HepG2 (cell line): ENCODE data around the gene NUP62. TPM values are rescaled to one million over a fixed set of nuclear protein-coding genes. Genes with fewer than 3 reads are reported as not detected.

Experiments used
- ATAC-seq: fragments of 200-7000 bp; cut with Tn5 transposase; 3 replicates; pipeline ENCODE4 v1.9.1; 2020; ENCODE audit warnings: mild to moderate bottlenecking, moderate library complexity
- BruUV-seq: library from RNA; stranded (reverse); fragments of 400-500 nt; replicated peaks from 2 replicates; lab custom pipeline; 2021; lab: Mats Ljungman, UMichigan
- CTCF ChIA-PET: fragments of 300-600 bp; formaldehyde crosslinking; extraction: SDS; loops from one replicate; lab custom pipeline; 2021; ENCODE audit warnings: low total read pairs, inconsistent platforms, low intra/inter-chr PET ratio; lab: Yijun Ruan, JAX
- POLR2A ChIA-PET: fragments of 350-600 bp; sonication (Branson Sonifier 250); formaldehyde crosslinking; loops from one replicate; lab custom pipeline; 2020; ENCODE audit warnings: antibody characterized with exemption, inconsistent platforms; lab: Yijun Ruan, JAX
- DNase-seq: peaks from one replicate; pipeline ENCODE4 v3.0.0-alpha.2; 2015; ENCODE audit warnings: low spot score
- FAIRE-seq: peaks from 3 replicates; lab custom pipeline; 2011; peaks lifted over from hg19 to GRCh38; lab: Jason Lieb, UNC
- H2AFZ ChIP-seq: one replicate; pipeline ENCODE4 v1.6.1; 2011; ENCODE audit warnings: low read length, inconsistent platforms
- H3K27ac ChIP-seq: fragments of 300-600 bp; 3 replicates; pipeline ENCODE4 v1.8.0; 2011; ENCODE audit warnings: mixed run types, mild to moderate bottlenecking, mixed read lengths, low read length, inconsistent platforms; ENCODE audit not compliant: insufficient read depth; ENCODE audit errors: extremely low read length
- H3K27me3 ChIP-seq, 2 experiments: fragments of 200-600 bp in 1 of 2; 2 replicates in 1 of 2; 3 replicates in 1 of 2; pipeline versions ENCODE4 v1.6.0 to v1.8.0; 2011; ENCODE audit warnings: low read length in 2 of 2, mild to moderate bottlenecking in 2 of 2, moderate library complexity in 2 of 2, inconsistent platforms in 1 of 2; ENCODE audit not compliant: insufficient read depth in 2 of 2, control insufficient read depth in 1 of 2
- H3K36me3 ChIP-seq, 2 experiments: fragments of 200-600 bp in 1 of 2; replicated peaks in 1 of 2; 2 replicates in 1 of 2; 3 replicates in 1 of 2; pipeline versions ENCODE4 v1.5.1 to v1.8.0; 2011; ENCODE audit warnings: low read length in 2 of 2, inconsistent platforms in 1 of 2; ENCODE audit not compliant: insufficient read depth in 2 of 2, control insufficient read depth in 1 of 2
- H3K4me1 ChIP-seq: 2 replicates; pipeline ENCODE4 v1.5.1; 2012; ENCODE audit warnings: low read length, inconsistent platforms; ENCODE audit not compliant: insufficient read depth
- H3K4me2 ChIP-seq: 2 replicates; pipeline ENCODE4 v1.6.0; 2011; ENCODE audit warnings: low read depth, low read length, inconsistent platforms
- H3K4me3 ChIP-seq, 3 experiments: fragments of 200-600 bp in 1 of 3; sonication (generic), shearing (Covaris generic) in 1 of 3; replicated peaks in 1 of 3; 2 replicates each; pipeline ENCODE4 v1.5.1; 2011 to 2016; ENCODE audit warnings: low read length in 3 of 3, inconsistent platforms in 2 of 3, low read depth in 2 of 3, mild to moderate bottlenecking in 2 of 3, control low read depth in 1 of 3, mixed read lengths in 1 of 3; ENCODE audit not compliant: insufficient read depth in 1 of 3
- H3K79me2 ChIP-seq: one replicate; pipeline ENCODE4 v1.6.1; 2011; ENCODE audit warnings: low read length, inconsistent platforms; ENCODE audit not compliant: insufficient read depth
- H3K9ac ChIP-seq: 2 replicates; pipeline ENCODE4 v1.6.0; 2011; ENCODE audit warnings: mild to moderate bottlenecking, low read depth, low read length, inconsistent platforms; ENCODE audit not compliant: insufficient read depth
- H3K9me3 ChIP-seq: 2 replicates; pipeline ENCODE4 v1.5.1; 2012; ENCODE audit warnings: mild to moderate bottlenecking, low read length
- H4K20me1 ChIP-seq: 2 replicates; pipeline ENCODE4 v1.6.0; 2011; ENCODE audit warnings: inconsistent platforms, mild to moderate bottlenecking, low read length, moderate library complexity; ENCODE audit not compliant: insufficient read depth
- BHLHE40 ChIP-seq: IDR thresholded peaks from 2 replicates; pipeline ENCODE4 v1.6.1; 2011; ENCODE audit warnings: low read length, improper control_type of control experiment
- CBFB ChIP-seq: sonication (generic); formaldehyde crosslinking; IDR thresholded peaks from 2 replicates; pipeline ENCODE4 v1.4.0; 2020; ENCODE audit warnings: missing genetic modification reagents
- EEA1 ChIP-seq: sonication (generic); formaldehyde crosslinking; IDR thresholded peaks from 2 replicates; pipeline ENCODE4 v1.5.1; 2020; ENCODE audit warnings: mild to moderate bottlenecking, missing genetic modification reagents, borderline replicate concordance
- FOXP1 ChIP-seq, 2 experiments: fragments of 450-650 bp in 1 of 2; IDR thresholded peaks; 2 replicates each; pipeline ENCODE4 v1.6.1; 2017 to 2018; ENCODE audit warnings: antibody characterized with exemption in 1 of 2
- KDM3A ChIP-seq: IDR thresholded peaks from 2 replicates; pipeline ENCODE4 v1.6.1; 2018; ENCODE audit warnings: low read depth, missing compliant biosample characterization
- NR2F6 ChIP-seq, 2 experiments: IDR thresholded peaks; 2 replicates each; pipeline ENCODE4 v1.6.1; 2016; ENCODE audit warnings: antibody characterized with exemption in 1 of 2, mild to moderate bottlenecking in 1 of 2
- REPIN1 ChIP-seq: sonication (generic); formaldehyde crosslinking; IDR thresholded peaks from 2 replicates; pipeline ENCODE4 v1.8.0; 2022; ENCODE audit warnings: missing genetic modification reagents, low read depth, mild to moderate bottlenecking, borderline replicate concordance
- ZFAT ChIP-seq: sonication (generic); formaldehyde crosslinking; conservative IDR thresholded peaks from 2 replicates; pipeline ENCODE4 v1.8.1; 2023; ENCODE audit warnings: missing genetic modification reagents, inconsistent platforms
- ZFP41 ChIP-seq: sonication (generic); formaldehyde crosslinking; IDR thresholded peaks from 2 replicates; pipeline ENCODE4 v1.4.0; 2020; ENCODE audit warnings: mild to moderate bottlenecking, missing genetic modification reagents, borderline replicate concordance
- ZNF660 ChIP-seq: sonication (generic); formaldehyde crosslinking; IDR thresholded peaks from 2 replicates; pipeline ENCODE4 v1.5.1; 2020; ENCODE audit warnings: mild to moderate bottlenecking, low read depth, missing genetic modification reagents, borderline replicate concordance
- ZNF772 ChIP-seq: sonication (generic); formaldehyde crosslinking; IDR thresholded peaks from 2 replicates; pipeline ENCODE4 v1.5.0; 2020; ENCODE audit warnings: mild to moderate bottlenecking, missing genetic modification reagents
- ZSCAN29 ChIP-seq: sonication (generic); formaldehyde crosslinking; conservative IDR thresholded peaks from 2 replicates; pipeline ENCODE4 v1.4.0; 2020; ENCODE audit warnings: mild to moderate bottlenecking, missing genetic modification reagents
- WGBS: methylation state at CpG from one replicate; pipeline ENCODE4 v1.1.6; 2017; ENCODE audit warnings: low lambda C conversion rate; 5-methylcytosine and 5-hydroxymethylcytosine counted together
- in situ Hi-C: cut with HindIII; loops from 2 replicates; pipeline ENCODE4 v1.10.0; 2017; ENCODE audit warnings: low pct_unique_long_range_greater_than_20kb; ENCODE audit not compliant: extremely low pct_ligation_motif_present
- intact Hi-C: fragments of 100-400 bp; cut with micrococcal nuclease; formaldehyde crosslinking; loops from one replicate; pipeline ENCODE4 v1.10.0; 2022; ENCODE audit not compliant: unreplicated experiment
- polyA plus RNA-seq, 8 experiments: library from polyadenylated mRNA; depleted of rRNA in 3 of 8; stranded (reverse) in 7 of 8; unstranded in 1 of 8; fragments of >200 nt; fragmentation: Illumina TruSeq in 4 of 8; extraction: Trizol in 4 of 8; gene quantifications; 2 replicates each; pipeline versions ENCODE4 v1.2.1 to v1.2.3, GENCODE V29; 2011 to 2016; ENCODE audit warnings: low read depth in 4 of 8, missing spikeins in 1 of 8, mixed read lengths in 1 of 8; ENCODE audit not compliant: insufficient read depth in 1 of 8
- total RNA-seq, 5 experiments: library from RNA; depleted of rRNA; stranded (reverse); fragments of >200 nt; fragmentation: Illumina TruSeq; extraction: Trizol; gene quantifications; 2 replicates each; pipeline ENCODE4 v1.2.3, GENCODE V29; 2016; ENCODE audit warnings: low read depth in 1 of 5
- TF ChIP-seq, protein P1 (sequence below): sonication (generic); formaldehyde crosslinking; IDR thresholded peaks from 2 replicates; pipeline ENCODE4 v1.4.0; 2020; ENCODE audit warnings: missing genetic modification reagents
- TF ChIP-seq, protein P2 (sequence below): sonication (generic); formaldehyde crosslinking; IDR thresholded peaks from 2 replicates; pipeline ENCODE4 v1.4.0; 2020; ENCODE audit warnings: missing genetic modification reagents

Gene NUP62
- total and polyA plus RNA-seq, 2 of the 13 experiments (the other 11 are each of a cell fraction or from before 2014, with no cell fraction given): 16.5 to 41.5 TPM

DNA sequence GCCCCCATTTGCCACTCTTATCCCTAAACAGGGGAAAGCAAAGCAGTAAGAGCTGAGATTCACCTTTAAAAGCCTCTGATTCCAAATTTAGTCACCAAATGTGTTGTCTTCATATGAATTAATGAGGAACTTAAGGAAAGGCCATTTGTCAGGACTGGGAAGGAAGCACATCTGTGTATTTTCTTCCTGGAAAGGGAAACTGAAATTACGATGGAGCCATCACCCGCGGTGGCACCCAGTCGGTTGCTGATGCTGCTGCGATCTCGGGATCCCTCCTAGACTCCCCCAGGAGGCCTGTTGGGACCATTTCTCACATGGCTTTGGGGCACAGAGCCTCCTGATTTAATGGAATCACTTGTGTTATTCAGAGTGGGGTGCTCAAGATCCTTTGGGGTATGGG, 25.2 kb downstream of the NUP62 start:
- CTCF ChIA-PET: no interaction called here
- no peaks in the 10 kb centered on the region for H3K4me1 ChIP-seq
- H4K20me1 ChIP-seq: no peaks in the 10 kb centered on the region
- H3K4me3 ChIP-seq: no peak overlapping the region
- no peak overlapping the region for H3K9ac ChIP-seq
- no peak for FAIRE-seq
- no peak overlapping the region for H3K27ac ChIP-seq
- H3K79me2 ChIP-seq: no peaks in the 10 kb centered on the region
- no peaks in the 10 kb centered on the region for H3K9me3 ChIP-seq
- no peak overlapping the region for H2AFZ ChIP-seq
- no peak for DNase-seq
- no peak for ATAC-seq
- intact Hi-C loops: no loop called here
- in situ Hi-C loops: no loop called here
- TF ChIP-seq CBFB (no peak), FOXP1 (IDR thresholded peaks at IDR 0.05) (no peak), FOXP1 (CRISPR knock-in tag; IDR thresholded peaks at IDR 0.05) (no peak), EEA1 (CRISPR knock-in tag) (no peak), ZSCAN29 (CRISPR knock-in tag) (no peak), KDM3A (CRISPR knock-in tag) (no peak), ZFAT (CRISPR knock-in tag) (no peak), NR2F6 (IDR thresholded peaks at IDR 0.05) (no peak), NR2F6 (CRISPR knock-in tag; IDR thresholded peaks at IDR 0.05) (no peak), ZNF772 (CRISPR knock-in tag) (no peak), ZFP41 (no peak), BHLHE40 (no peak), REPIN1 (CRISPR knock-in tag) (no peak), ZNF660 (CRISPR knock-in tag) (no peak)
- TF ChIP-seq, protein P1, sequence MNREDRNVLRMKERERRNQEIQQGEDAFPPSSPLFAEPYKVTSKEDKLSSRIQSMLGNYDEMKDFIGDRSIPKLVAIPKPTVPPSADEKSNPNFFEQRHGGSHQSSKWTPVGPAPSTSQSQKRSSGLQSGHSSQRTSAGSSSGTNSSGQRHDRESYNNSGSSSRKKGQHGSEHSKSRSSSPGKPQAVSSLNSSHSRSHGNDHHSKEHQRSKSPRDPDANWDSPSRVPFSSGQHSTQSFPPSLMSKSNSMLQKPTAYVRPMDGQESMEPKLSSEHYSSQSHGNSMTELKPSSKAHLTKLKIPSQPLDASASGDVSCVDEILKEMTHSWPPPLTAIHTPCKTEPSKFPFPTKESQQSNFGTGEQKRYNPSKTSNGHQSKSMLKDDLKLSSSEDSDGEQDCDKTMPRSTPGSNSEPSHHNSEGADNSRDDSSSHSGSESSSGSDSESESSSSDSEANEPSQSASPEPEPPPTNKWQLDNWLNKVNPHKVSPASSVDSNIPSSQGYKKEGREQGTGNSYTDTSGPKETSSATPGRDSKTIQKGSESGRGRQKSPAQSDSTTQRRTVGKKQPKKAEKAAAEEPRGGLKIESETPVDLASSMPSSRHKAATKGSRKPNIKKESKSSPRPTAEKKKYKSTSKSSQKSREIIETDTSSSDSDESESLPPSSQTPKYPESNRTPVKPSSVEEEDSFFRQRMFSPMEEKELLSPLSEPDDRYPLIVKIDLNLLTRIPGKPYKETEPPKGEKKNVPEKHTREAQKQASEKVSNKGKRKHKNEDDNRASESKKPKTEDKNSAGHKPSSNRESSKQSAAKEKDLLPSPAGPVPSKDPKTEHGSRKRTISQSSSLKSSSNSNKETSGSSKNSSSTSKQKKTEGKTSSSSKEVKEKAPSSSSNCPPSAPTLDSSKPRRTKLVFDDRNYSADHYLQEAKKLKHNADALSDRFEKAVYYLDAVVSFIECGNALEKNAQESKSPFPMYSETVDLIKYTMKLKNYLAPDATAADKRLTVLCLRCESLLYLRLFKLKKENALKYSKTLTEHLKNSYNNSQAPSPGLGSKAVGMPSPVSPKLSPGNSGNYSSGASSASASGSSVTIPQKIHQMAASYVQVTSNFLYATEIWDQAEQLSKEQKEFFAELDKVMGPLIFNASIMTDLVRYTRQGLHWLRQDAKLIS (CRISPR knock-in tag): no peak
- TF ChIP-seq, protein P2, sequence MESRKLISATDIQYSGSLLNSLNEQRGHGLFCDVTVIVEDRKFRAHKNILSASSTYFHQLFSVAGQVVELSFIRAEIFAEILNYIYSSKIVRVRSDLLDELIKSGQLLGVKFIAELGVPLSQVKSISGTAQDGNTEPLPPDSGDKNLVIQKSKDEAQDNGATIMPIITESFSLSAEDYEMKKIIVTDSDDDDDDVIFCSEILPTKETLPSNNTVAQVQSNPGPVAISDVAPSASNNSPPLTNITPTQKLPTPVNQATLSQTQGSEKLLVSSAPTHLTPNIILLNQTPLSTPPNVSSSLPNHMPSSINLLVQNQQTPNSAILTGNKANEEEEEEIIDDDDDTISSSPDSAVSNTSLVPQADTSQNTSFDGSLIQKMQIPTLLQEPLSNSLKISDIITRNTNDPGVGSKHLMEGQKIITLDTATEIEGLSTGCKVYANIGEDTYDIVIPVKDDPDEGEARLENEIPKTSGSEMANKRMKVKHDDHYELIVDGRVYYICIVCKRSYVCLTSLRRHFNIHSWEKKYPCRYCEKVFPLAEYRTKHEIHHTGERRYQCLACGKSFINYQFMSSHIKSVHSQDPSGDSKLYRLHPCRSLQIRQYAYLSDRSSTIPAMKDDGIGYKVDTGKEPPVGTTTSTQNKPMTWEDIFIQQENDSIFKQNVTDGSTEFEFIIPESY (CRISPR knock-in tag): no peak
- BruUV-seq: no TSS peak
- no peak overlapping the region for H3K4me2 ChIP-seq
- WGBS: 95% methylated on average over 6 of the region's 6 CpGs
- no peaks in the 10 kb centered on the region for H3K27me3 ChIP-seq
- peaks cover 13 to 19% of the 10 kb centered on the region in 2 experiments; a peak in 4 of 5 replicates for H3K36me3 ChIP-seq
- POLR2A ChIA-PET: no interaction called here
